ENCODE data around the gene DRD5.

The DRD5 gene

DNA sequence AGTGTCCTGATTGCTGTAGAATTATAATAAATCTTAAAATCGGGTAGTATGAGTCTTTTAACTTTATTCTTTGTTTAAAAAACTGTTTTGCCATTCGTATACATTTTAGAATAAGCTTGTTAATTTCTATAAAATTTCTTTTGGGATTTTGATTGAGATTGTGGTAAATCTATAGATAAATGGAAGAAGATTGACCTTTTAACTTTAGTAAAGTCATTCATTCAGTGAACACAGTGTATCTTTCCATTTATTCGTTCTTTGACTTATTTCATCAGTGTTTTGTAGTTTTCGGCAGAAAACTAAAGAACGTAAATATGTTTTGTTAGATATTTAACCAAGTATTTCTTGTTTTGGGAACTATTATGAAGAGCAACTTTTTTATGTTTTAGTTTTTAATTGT, 38.9 kb downstream of the DRD5 start:
- no peak for DNase-seq

DNA sequence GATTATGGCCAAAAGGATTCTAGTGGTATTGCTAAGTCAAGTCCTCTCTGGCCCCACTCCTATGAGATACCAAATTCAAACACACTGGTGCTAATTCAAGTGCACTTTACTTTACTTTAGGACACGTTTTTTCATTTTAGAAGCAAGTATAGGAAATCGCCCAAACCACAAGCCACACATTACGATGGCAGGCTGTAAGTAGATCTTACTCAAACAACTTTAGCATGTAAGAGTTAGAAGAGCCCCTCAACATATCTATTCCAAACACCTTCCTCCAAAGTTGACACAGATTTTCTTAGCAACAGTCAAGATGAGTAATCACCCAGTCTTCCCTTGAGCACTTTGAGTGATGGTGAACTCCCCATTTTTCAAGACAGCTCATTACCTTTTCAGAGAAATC, 43.6 kb downstream of the DRD5 start:
- no peak for DNase-seq

DNA sequence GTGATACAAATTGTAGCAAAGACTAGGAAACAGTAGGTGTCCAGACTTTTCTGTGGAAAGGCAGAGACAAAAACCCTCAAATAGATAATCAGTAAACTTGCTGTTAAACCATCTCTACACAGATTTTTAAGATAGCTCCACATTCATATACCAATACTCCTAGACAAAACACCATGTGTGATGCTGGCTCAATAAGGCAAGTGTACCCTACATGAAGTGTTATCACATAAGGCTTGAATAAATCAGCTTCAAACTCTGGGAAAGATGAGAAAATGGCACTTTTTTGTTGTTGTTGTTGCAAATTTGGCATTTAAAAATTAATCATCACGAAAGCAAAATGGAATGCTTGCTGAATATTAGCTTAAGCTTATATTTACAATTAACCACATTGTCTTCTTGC, 45.1 kb downstream of the DRD5 start:
- DNase-seq: no peak

DNA sequence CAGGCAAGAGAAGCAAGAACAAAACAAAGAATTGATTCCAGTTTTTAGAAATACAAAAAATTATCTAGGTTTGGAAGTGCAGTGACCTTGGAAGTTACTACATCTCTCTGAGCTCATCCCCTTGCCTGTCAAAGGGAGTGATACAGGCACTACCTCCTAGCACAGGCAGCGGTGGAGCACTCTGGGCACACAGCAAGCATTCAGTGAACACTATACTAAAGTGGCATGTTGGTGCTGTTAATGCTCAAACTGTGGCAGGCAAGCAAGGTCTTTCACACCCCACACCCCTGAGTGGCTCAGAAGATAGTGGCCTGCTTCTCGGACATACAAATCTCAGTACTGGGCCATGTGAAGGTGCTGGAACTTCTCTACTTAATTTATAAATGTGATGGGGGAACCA, 51.2 kb downstream of the DRD5 start:
- DNase-seq: no peak

DNA sequence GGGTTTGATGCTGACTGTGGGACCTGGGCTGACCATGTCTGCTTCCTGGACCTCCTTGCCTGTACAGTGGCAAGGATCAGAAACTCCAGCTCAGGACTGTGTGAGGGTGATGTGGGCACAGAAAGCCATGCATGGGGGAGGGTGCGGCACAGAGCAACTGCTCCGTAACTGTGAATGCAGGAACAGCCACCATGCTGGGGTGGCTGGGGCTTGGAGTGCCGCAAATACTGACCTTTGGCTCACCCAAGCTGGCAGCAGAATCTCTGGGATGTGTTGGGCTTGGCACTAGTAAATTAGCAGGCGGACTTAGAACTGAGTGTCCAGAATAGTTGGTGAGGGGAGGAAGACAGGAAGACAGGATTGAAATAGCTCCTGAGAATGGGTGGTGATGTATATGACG, 52.0 kb downstream of the DRD5 start:
- no peak for DNase-seq
